GM12801 (cell line): ENCODE measurements around the gene ANXA5.

ENCODE experiments used
- TF ChIP-seq, protein P1 (sequence below): IDR thresholded peaks from one replicate; pipeline ENCODE4 v1.5.1; 2011; ENCODE audit warnings: control low read depth; ENCODE audit not compliant: insufficient read length; ENCODE audit errors: extremely low read depth

The ANXA5 gene

GRCh38 chr4:121677524-121677923 is 19.3 kb downstream of the ANXA5 start:
- TF ChIP-seq, protein P1, sequence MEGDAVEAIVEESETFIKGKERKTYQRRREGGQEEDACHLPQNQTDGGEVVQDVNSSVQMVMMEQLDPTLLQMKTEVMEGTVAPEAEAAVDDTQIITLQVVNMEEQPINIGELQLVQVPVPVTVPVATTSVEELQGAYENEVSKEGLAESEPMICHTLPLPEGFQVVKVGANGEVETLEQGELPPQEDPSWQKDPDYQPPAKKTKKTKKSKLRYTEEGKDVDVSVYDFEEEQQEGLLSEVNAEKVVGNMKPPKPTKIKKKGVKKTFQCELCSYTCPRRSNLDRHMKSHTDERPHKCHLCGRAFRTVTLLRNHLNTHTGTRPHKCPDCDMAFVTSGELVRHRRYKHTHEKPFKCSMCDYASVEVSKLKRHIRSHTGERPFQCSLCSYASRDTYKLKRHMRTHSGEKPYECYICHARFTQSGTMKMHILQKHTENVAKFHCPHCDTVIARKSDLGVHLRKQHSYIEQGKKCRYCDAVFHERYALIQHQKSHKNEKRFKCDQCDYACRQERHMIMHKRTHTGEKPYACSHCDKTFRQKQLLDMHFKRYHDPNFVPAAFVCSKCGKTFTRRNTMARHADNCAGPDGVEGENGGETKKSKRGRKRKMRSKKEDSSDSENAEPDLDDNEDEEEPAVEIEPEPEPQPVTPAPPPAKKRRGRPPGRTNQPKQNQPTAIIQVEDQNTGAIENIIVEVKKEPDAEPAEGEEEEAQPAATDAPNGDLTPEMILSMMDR = no peak

DNA sequence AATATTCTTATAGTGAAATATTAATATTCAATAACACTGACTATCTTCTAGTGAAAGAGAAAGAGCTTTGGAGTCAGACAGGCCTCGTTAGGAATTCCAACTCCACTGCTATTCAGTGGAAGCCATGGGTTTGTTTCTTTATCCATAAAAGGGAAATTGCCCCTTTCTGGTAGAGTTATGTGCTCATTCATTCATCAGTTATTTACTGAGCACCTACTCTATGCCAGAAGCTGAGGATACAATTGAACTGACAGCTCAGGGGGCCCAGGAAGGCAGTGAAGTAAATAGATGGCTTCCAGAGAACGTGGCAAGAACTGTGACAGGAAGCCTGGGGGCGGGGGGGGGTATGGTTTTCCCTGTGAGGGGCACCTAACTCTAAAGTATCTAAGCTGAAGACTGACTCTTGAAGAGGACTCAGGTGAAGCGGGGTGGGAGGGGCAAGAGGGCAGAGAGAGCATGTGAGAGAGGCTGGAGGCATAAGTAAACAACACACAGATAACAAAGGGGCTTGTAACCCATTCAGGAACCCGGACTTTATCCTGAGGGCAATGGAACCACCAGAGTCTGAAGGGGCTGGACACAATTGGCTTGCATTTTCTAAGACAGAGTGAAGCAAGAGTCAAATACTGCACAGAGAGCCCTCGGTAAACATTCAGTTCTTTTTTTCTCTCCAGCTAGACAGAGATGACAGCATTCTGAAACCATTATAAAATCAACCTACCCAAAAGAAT is 20.3 kb downstream of the ANXA5 start:
- TF ChIP-seq, protein P1 = no peak

- TF ChIP-seq, protein P1 = no peak
Observed at GRCh38 chr4:121675715-121676114, 21.1 kb downstream of the ANXA5 start.

GRCh38 chr4:121674696-121675095 is 22.1 kb downstream of the ANXA5 start:
- TF ChIP-seq, protein P1 = no peak

GRCh38 chr4:121674191-121674590 is 22.6 kb downstream of the ANXA5 start:
- TF ChIP-seq, protein P1 = no peak

GRCh38 chr4:121669163-121669550 is 27.6 kb downstream of the ANXA5 start:
- TF ChIP-seq, protein P1 = no peak

DNA sequence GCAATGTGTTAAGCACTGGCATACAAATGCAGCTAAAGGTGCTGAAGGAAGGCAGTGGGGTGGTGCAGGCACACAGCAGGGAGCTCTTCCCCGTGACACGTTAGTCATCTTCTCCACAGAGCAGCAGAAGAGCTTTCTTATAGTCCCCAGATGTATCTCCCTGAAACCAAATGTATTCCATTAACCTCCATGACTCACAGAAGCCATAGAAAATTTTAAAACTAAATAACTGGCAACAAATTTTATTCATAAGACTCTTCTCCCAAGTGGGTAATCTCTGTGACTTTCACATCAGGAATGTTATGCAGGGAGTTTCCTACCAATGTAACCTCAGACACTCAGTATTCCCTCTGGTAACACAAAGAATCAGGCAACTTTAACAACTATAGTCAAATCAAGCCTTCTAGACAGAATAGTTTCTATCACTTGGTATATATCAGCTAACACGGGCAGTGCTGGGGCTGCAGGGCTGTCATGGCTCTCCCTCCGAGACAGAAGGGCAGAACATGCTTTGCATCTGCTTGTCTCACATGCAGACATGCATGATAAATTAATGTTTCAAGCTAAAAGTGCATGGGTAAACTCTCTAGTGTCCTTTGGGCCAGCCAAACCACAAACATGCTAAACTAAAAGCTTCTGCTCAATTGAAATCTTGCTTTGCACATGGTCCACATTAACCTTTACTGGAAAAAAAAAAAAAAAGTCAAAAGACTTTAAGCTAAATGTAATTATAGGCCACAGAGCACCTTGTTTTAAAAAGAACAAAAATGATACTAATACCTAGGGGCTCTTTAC is 28.2 kb downstream of the ANXA5 start:
- TF ChIP-seq, protein P1 = no peak
